VCaP (cell line): Measurements from ENCODE around the gene FUOM.

Experiments used
- H3K27ac ChIP-seq: fragments of 450-650 bp; 2 replicates; pipeline ENCODE4 v1.5.1; 2017
- TF ChIP-seq, protein P1 (sequence below): fragments of 450-650 bp; conservative IDR thresholded peaks from 2 replicates; pipeline ENCODE4 v1.5.1; 2017; ENCODE audit warnings: mild to moderate bottlenecking, moderate library complexity

FUOM gene

DNA sequence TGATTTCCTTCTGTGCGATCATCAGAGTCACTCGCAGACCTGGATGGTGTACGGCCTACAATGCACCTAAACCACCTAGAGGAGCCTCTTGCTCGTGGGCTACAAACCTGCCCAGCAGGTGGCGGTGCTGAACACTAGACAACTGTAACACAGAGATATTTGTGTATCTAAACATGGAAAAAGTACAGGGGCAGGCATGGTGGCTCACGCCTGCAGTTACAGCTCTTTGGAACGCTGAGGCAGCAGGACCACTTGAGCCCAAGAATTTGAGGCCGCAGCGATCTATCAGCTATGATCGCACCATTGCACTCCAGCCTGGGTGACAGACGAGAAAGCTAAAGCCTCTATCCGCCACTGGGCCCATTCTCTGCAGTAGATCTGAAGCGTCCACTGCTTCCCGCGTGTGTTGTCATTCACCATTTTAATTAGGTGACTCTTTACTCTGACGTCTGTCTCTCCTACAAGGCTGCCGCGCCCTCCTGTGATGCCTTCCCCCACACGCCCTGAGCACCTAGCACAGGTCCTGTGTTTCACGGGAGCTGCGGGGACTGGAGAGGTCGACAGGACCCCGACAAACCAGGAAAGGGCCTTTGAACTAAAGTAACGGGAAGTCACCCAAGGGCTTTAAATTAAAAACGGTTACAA lies 49.9 kb downstream of the FUOM start:
- peak overlapping the region; percentile 90 for H3K27ac ChIP-seq
- TF ChIP-seq, protein P1, sequence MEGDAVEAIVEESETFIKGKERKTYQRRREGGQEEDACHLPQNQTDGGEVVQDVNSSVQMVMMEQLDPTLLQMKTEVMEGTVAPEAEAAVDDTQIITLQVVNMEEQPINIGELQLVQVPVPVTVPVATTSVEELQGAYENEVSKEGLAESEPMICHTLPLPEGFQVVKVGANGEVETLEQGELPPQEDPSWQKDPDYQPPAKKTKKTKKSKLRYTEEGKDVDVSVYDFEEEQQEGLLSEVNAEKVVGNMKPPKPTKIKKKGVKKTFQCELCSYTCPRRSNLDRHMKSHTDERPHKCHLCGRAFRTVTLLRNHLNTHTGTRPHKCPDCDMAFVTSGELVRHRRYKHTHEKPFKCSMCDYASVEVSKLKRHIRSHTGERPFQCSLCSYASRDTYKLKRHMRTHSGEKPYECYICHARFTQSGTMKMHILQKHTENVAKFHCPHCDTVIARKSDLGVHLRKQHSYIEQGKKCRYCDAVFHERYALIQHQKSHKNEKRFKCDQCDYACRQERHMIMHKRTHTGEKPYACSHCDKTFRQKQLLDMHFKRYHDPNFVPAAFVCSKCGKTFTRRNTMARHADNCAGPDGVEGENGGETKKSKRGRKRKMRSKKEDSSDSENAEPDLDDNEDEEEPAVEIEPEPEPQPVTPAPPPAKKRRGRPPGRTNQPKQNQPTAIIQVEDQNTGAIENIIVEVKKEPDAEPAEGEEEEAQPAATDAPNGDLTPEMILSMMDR = peak; percentile 82

DNA sequence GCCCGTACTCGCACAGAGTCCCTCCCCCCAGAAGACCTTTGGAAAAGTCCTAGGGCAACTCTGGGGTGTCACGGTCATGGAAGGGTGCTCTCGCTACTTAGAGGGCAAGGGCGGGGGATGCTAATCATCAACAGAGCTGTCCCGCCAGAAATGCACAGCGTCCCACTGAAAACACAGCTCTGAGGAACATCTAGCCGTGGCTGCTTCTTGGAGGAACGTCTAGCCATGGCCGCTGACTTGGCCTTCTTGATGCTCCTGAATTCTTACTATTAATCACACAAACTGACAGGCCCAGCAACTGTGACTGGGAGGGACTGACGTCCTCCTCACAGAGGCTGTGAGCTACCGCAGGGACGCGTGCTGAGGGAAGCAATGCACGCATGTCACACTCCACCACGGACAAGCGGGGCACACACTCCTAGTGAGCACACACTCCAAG lies 50.9 kb downstream of the FUOM start:
- TF ChIP-seq, protein P1 = no peak
- H3K27ac ChIP-seq = peak overlapping the region; percentile 90

DNA sequence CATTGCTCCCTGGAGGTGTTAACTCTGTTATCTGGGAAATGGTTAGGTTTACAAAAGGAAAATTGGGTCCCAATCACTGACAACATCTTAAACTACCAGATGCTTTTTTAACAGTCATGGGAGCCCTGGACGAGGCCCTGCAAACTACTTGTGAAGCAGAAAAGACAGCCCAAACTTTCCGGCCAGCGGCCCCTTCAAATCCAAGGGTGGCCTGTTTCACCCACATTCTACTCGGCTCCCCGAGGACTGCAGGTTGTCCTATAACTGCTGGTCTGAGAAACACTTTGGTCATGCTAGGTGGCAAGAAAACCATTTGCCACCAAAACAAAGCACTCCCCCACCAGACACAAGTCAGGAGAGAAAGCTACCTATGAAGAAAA lies 51.7 kb downstream of the FUOM start:
- H3K27ac ChIP-seq = no peak overlapping the region
- TF ChIP-seq, protein P1 = no peak
